ENCODE results near the gene ILKAP.

The ILKAP gene

DNA sequence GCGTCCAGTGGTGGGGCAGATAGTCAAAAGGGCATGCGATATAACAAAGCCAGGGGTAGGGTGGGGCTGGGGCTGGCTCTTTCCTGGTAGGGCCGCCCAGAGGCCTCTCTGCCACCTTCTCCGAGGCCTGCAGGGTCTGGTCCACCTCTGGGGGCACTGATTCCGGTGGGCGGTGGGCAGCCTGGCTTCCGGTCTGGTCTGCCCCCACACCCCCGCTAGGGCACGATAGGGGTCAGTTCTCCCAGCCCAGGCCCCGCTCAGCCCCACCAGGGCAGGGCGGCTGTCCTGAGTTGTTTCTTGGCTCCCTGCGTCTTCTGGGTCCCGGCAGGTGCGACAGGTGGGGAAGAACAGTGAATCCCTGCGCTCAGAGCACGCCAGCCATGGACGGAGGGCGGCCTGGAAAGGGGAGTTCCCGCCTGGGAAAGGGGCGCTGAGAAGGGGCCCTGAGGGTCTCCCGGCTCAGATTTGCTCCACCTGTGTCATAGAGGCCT is 45.4 kb downstream of the ILKAP start:
- Histone ChIP-seq H3K4me1 (ENCODE audit: control insufficient read depth, insufficient read depth, low read length) (no peaks in the 10 kb centered on the region), H3K36me3 (ENCODE audit: control insufficient read depth, insufficient read depth, low read length) (no peaks in the 10 kb centered on the region), H3K4me3 (ENCODE audit: low read length) (no peak overlapping the region), H3K9ac (ENCODE audit: low read length) (no peak overlapping the region), H3K27me3 (ENCODE audit: control insufficient read depth, insufficient read depth, low read length) (peaks cover 13% of the 10 kb centered on the region), H3K27ac (ENCODE audit: low read depth, low read length) (no peak overlapping the region)

DNA sequence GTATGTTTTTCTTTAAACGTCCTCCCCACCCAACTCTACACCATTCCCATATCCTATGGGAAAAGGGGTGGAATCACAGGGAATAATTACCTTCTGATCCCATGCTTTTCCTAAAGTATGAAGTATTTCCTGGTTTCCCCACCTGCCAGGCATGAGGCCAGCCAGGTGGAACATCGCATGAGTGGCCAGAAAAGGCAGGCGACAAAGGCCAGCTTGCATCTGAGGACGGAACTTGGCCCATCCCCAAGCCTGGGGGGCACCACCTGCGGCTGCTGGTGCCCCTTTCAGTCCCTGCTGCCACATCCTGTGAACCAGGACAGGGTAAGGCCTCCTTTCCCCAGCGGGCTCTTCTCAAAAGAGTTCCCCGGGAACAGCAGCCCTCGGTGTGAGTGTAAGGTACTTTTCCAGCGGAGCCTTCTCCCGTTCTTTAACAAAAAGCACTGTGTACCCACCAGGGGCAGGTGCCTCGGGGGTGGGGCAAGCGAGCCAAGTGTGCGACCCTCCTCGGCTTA is 45.9 kb downstream of the ILKAP start:
- peaks cover 11% of the 10 kb centered on the region for H3K27me3 ChIP-seq (ENCODE audit: control insufficient read depth, insufficient read depth, low read length)

DNA sequence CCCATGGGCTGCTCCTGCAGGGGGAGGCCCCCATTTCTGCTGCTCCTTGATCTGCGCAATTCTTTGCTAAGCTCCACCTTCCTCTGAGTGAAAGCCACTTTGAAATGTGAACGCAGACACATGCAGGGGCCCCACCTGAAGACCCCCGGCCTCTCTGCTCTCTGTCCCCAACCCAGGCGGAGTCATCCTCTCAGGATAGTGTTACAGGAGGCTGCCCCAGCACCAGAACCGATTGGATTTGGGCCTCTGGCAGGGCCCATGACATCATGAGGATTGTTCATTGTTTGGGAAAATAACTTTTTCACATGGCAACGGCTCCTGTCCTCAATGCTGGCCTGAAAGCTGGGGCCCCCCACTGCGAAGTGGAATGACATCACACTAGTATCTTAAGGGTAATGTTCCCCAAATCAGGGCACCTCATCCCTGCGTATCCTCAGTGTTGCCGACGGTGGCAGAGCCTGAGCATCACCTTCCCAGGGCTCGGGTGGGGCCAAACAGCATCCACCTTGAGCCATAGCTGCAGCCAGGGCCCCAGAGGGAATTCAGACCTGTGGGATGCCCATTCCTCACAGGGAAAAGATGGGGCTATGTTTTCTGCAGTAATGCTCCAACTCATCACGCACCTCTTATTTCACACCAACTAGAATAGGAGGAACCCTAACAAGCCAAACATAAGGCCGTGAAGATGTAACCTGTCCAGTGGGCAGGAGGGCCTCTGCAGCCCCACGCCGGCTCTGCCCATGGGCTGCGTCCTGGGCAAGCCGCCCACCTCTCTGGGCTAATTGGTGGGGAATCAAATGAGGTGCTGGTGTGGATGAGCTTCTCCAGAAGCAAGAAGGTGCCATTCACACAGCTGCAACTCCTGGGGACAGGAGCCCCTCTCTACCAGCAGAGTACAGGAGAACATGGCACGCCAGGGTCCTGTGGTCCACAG is 47.5 kb downstream of the ILKAP start:
- H3K4me3 ChIP-seq (ENCODE audit: low read length): no peak overlapping the region
- no peak overlapping the region for H3K9ac ChIP-seq (ENCODE audit: low read length)
- H3K27ac ChIP-seq (ENCODE audit: low read depth, low read length): no peak overlapping the region
- no peaks in the 10 kb centered on the region for H3K36me3 ChIP-seq (ENCODE audit: control insufficient read depth, insufficient read depth, low read length)
- peaks cover 7% of the 10 kb centered on the region for H3K27me3 ChIP-seq (ENCODE audit: control insufficient read depth, insufficient read depth, low read length)
- no peaks in the 10 kb centered on the region for H3K4me1 ChIP-seq (ENCODE audit: control insufficient read depth, insufficient read depth, low read length)

More for the DNA sequence above, 45.9 kb downstream of the ILKAP start:
- Histone ChIP-seq H3K36me3 (ENCODE audit: control insufficient read depth, insufficient read depth, low read length) (no peaks in the 10 kb centered on the region), H3K4me3 (ENCODE audit: low read length) (no peak overlapping the region), H3K4me1 (ENCODE audit: control insufficient read depth, insufficient read depth, low read length) (no peaks in the 10 kb centered on the region), H3K27ac (ENCODE audit: low read depth, low read length) (no peak overlapping the region), H3K9ac (ENCODE audit: low read length) (no peak overlapping the region)

DNA sequence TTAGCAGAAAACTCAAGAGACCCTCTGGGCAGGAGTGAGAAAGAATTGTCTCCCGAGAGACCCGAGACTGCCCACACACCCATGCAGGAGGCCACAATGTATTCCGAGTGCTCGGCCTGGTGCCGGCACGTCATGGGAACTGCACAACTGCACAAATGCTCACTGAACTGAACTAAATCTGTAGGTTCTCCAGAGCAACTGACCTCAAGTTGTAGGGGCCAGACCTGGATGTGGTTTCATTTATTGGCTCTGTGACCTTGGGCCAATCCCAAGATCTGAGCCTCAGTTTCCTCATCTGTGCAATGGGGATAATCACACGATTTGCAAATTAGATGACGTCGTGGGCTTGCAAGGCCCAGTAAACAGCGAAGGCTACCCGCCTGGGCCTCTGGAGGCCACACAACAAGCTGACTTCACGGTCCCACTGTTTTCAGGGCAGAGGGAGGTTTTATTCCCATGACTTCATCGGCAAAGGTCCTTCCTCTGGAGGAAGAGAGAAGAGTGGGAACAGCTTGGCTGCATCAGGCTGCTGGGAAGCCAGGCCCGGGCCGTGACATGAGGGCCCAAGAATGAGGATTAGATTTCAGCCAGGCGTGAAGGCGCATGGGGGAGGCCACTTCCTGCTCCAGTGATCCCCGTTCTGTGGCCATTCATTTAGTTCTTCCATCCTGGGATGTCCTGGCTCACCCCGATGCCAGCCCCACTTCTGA is 48.3 kb downstream of the ILKAP start:
- H3K4me1 ChIP-seq (ENCODE audit: control insufficient read depth, insufficient read depth, low read length): no peaks in the 10 kb centered on the region
- no peak overlapping the region for H3K4me3 ChIP-seq (ENCODE audit: low read length)
- H3K36me3 ChIP-seq (ENCODE audit: control insufficient read depth, insufficient read depth, low read length): no peaks in the 10 kb centered on the region
- no peak overlapping the region for H3K9ac ChIP-seq (ENCODE audit: low read length)
- H3K27me3 ChIP-seq (ENCODE audit: control insufficient read depth, insufficient read depth, low read length): peaks cover 7% of the 10 kb centered on the region
- H3K27ac ChIP-seq (ENCODE audit: low read depth, low read length): no peak overlapping the region

DNA sequence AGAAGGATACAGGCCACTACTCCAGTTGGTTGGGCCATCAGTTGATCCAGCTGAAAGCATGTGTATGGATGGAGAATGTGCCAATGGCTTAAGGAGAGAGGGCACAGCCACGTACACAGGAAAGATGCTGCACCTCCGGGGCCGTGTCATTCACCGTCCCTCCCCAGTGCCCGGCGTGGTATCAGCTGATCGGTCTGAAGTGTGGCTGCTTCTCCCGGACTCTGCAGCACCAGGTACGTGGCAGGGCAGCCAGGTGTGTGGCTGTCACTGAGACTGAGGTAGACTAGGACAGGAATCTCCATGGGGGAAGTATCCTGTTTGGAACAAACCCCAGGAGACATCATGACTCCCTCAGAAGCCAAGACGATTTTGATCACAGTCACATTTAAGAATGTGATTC is 48.9 kb downstream of the ILKAP start:
- H3K4me3 ChIP-seq (ENCODE audit: low read length): no peak overlapping the region
- no peaks in the 10 kb centered on the region for H3K4me1 ChIP-seq (ENCODE audit: control insufficient read depth, insufficient read depth, low read length)
- H3K27ac ChIP-seq (ENCODE audit: low read depth, low read length): no peak overlapping the region
- no peaks in the 10 kb centered on the region for H3K36me3 ChIP-seq (ENCODE audit: control insufficient read depth, insufficient read depth, low read length)
- no peak overlapping the region for H3K9ac ChIP-seq (ENCODE audit: low read length)
- peaks cover 7% of the 10 kb centered on the region for H3K27me3 ChIP-seq (ENCODE audit: control insufficient read depth, insufficient read depth, low read length)

DNA sequence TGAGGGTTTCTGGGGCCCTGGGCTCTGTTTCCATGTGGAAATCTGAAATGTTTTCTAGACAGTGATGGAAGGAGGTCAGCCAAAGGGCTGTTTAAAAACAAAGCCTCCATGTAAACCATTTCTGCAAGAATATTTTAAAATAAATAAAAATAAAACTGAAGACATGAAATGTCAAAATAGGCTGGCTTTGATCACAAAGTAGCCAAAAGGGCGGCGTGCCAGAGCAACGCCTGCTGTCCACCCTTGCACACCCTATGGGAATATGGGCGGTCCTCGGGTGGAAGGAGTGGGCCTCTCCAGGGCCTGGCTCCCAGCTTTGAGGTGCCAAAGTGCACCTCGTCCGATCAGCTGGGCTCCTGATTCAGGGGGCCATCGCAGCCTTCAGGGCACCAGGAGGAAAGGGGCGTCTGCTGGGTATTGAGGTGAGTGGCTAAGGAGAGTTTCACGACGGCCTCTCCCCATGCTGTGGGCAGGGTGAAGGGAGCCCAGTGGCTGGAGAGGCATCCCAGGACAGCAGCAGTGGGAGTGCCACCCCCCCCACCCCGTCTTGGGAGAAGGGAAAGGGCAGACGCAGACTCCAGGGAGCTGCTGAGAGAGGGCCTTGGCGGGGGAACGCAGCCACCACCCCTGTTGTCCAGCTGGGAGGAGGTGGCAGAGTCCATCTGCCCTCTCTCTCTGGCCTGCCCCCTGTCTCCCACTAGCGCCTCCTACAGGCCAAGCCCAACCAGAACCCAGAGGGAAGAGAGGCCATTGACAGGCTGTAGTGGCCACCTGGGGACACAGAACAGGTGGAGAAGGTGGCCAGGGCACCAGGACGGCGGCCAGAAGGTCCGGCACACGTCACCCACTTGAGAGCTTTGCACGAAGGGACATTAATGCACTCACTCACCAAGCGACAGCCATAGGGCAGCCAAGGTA is 50.5 kb downstream of the ILKAP start:
- H3K4me3 ChIP-seq (ENCODE audit: low read length): no peak overlapping the region
- H3K4me1 ChIP-seq (ENCODE audit: control insufficient read depth, insufficient read depth, low read length): no peaks in the 10 kb centered on the region
- H3K27me3 ChIP-seq (ENCODE audit: control insufficient read depth, insufficient read depth, low read length): peaks cover 3% of the 10 kb centered on the region
- H3K27ac ChIP-seq (ENCODE audit: low read depth, low read length): no peak overlapping the region
- H3K36me3 ChIP-seq (ENCODE audit: control insufficient read depth, insufficient read depth, low read length): no peaks in the 10 kb centered on the region
- H3K9ac ChIP-seq (ENCODE audit: low read length): no peak overlapping the region

DNA sequence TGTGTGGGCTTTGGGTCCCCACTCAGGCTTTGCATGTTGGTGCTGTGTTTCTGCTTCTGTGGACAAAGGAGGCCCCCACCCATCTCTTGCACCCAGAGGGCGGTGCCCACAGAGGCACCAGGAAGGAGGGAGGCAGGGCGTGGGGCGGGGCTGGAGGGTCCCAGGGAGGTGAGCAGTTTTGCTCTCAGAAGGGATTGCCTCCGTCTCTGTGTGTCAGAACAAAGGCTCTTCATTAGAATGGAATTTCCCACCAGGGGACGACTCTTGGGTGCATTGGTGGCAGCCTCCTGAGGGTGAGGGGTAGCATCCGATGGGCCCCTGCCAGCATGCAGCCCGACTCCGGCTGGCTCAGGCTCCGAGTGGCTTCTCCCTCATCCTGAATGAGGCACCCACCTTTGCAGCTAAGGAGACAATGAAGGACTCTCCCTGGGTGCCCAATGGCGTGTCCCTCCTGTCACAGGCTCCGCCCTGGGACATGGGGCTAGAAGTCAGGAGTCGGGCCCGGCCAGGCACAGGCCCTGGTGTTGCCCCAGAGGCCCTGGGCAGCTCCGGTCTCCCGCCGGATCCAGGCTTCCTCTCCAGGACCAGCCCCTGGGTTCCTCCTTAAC is 51.8 kb downstream of the ILKAP start:
- H3K4me1 ChIP-seq (ENCODE audit: control insufficient read depth, insufficient read depth, low read length): no peaks in the 10 kb centered on the region
- no peak overlapping the region for H3K4me3 ChIP-seq (ENCODE audit: low read length)
- no peaks in the 10 kb centered on the region for H3K36me3 ChIP-seq (ENCODE audit: control insufficient read depth, insufficient read depth, low read length)
- no peaks in the 10 kb centered on the region for H3K27me3 ChIP-seq (ENCODE audit: control insufficient read depth, insufficient read depth, low read length)
- no peak overlapping the region for H3K27ac ChIP-seq (ENCODE audit: low read depth, low read length)
- no peak overlapping the region for H3K9ac ChIP-seq (ENCODE audit: low read length)

DNA sequence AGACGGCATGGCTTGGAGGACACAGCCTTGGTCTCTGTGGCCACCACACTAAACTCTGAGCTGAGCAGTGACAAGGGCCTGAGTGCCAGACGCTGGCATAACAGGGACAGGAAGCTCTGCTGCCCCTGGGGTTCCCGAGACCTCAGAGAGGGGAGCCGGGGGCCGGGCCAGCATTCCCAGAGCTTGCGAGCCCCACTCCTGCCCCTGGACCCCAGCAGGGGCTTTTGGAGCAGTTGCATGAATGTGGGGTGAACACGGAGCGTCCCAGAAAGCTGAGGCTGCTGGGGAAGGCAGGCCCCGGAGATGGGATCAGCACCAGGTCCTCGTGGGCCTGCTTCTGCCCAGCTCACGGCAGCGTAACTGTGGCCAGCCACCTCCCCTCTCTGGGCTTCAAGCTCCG is 52.3 kb downstream of the ILKAP start:
- H3K4me3 ChIP-seq (ENCODE audit: low read length): no peak overlapping the region
- H3K4me1 ChIP-seq (ENCODE audit: control insufficient read depth, insufficient read depth, low read length): no peaks in the 10 kb centered on the region
- H3K27ac ChIP-seq (ENCODE audit: low read depth, low read length): no peak overlapping the region
- no peak overlapping the region for H3K9ac ChIP-seq (ENCODE audit: low read length)
- H3K27me3 ChIP-seq (ENCODE audit: control insufficient read depth, insufficient read depth, low read length): no peaks in the 10 kb centered on the region
- no peaks in the 10 kb centered on the region for H3K36me3 ChIP-seq (ENCODE audit: control insufficient read depth, insufficient read depth, low read length)

DNA sequence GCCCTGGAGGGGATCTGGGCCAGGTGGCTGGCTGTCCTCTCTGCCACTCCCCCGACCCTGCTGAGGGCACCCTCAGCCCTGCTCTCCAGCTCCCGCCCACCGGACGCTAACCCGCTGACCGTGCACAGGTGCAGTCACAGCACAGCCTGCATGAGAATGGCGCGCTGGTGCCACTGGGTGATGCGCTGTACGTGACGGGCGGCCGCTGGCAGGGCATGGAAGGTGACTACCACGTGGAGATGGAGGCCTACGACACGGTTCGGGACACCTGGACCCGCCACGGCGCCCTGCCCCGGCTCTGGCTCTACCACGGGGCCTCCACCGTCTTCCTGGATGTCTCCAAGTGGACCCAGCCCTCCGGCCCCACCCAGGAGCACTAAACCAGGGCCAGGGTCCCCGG is 52.8 kb downstream of the ILKAP start:
- Histone ChIP-seq H3K27ac (ENCODE audit: low read depth, low read length) (no peak overlapping the region), H3K36me3 (ENCODE audit: control insufficient read depth, insufficient read depth, low read length) (no peaks in the 10 kb centered on the region), H3K9ac (ENCODE audit: low read length) (no peak overlapping the region), H3K4me3 (ENCODE audit: low read length) (no peak overlapping the region), H3K27me3 (ENCODE audit: control insufficient read depth, insufficient read depth, low read length) (no peaks in the 10 kb centered on the region), H3K4me1 (ENCODE audit: control insufficient read depth, insufficient read depth, low read length) (no peaks in the 10 kb centered on the region)

DNA sequence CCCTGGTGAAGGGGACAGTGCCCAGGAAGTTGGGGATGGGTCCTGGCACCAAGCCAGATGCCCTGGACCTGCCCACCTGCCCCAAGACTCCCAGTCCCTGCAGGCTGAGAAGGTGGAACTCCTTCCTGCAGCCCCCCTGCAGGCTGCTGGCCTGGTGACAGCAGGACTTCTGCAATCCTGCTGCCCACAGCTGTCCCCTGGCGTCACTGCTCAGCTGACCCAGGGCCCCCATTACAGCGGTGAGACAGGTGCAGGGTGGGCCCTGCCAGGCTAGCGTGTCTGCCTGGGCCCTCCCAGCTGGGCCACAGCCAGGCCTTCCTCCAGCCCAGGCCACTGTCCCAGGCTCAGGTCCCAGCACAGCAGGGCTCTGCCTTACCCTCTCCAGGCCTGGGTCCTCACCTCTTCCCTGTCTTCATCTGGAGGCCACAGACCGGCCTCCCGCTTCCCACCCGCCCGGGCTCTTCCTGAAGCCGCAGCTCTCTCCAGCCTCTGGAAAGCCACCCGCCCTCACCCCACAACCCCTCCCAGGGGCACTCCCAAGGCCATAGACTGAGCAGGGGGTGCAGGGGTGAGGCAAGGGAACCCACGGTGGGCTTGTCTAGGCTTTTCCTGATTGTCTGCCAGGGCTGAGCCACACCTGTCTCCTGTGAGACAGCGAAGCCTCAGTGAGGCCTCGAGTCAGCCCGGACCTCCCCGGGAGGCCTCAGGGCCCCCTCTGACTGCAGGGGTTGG is 53.5 kb downstream of the ILKAP start:
- no peaks in the 10 kb centered on the region for H3K4me1 ChIP-seq (ENCODE audit: control insufficient read depth, insufficient read depth, low read length)
- no peaks in the 10 kb centered on the region for H3K36me3 ChIP-seq (ENCODE audit: control insufficient read depth, insufficient read depth, low read length)
- H3K27me3 ChIP-seq (ENCODE audit: control insufficient read depth, insufficient read depth, low read length): no peaks in the 10 kb centered on the region
- no peak overlapping the region for H3K27ac ChIP-seq (ENCODE audit: low read depth, low read length)
- no peak overlapping the region for H3K4me3 ChIP-seq (ENCODE audit: low read length)
- H3K9ac ChIP-seq (ENCODE audit: low read length): no peak overlapping the region

DNA sequence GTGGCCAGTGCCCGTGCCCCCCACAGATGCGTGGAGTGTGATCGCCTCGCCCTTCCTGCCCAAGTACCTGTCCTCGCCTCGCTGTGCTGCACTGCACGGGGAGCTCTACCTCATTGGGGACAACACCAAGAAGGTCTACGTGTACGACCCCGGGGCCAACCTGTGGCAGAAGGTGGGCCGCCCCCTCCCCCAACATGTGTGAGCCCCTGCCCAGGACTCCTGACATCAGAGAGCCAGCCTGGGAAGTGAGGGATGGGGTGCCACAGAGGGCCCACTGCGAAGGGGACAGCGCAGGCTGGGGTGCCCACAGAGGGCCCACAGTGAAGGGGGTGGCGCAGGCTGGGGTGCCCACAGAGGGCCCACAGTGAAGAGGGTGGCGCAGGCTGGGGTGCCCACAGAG is 54.5 kb downstream of the ILKAP start:
- H3K27ac ChIP-seq (ENCODE audit: low read depth, low read length): no peak overlapping the region
- H3K4me3 ChIP-seq (ENCODE audit: low read length): no peak overlapping the region
- no peaks in the 10 kb centered on the region for H3K36me3 ChIP-seq (ENCODE audit: control insufficient read depth, insufficient read depth, low read length)
- no peak overlapping the region for H3K9ac ChIP-seq (ENCODE audit: low read length)
- H3K4me1 ChIP-seq (ENCODE audit: control insufficient read depth, insufficient read depth, low read length): no peaks in the 10 kb centered on the region
- no peaks in the 10 kb centered on the region for H3K27me3 ChIP-seq (ENCODE audit: control insufficient read depth, insufficient read depth, low read length)

Data from rectal smooth muscle tissue (tissue), 1 donor.